ENCODE results near the gene PORCN. TPM values are rescaled to one million over a fixed set of nuclear protein-coding genes. Genes with fewer than 3 reads are reported as not detected.

Gene PORCN
- total RNA-seq, 1 experiment from 2014 or later = 12.6 TPM

DNA sequence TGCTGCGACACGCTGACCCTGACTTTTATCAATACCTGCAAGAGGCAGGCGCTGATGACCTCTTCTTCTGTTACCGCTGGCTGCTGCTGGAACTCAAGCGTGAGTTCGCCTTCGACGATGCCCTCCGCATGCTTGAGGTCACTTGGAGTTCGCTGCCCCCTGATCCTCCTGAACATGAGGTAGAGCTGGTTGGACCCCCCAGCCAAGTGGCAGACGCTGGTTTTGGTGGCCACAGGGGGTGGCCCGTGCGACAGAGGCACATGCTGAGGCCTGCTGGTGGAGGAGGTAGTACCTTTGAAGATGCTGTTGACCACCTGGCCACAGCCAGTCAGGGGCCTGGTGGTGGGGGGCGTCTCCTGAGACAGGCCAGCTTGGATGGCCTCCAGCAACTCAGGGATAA, 51.3 kb downstream of the PORCN start:
- H4K8ac ChIP-seq (replicated peaks; ENCODE audit: insufficient read length, low read depth, low read length) = no peak overlapping the region
- H3K9me3 Mint-ChIP-seq = peaks cover 69 to 77% of the 10 kb centered on the region in 2 experiments
- H4K91ac ChIP-seq (ENCODE audit: insufficient read length, low read depth, low read length) = no peak overlapping the region
- H2AFZ ChIP-seq (ENCODE audit: low read length) = no peak overlapping the region
- peaks cover 6 to 54% (median 36%) of the 10 kb centered on the region in 3 experiments; a peak in 6 of 7 replicates for H3K36me3 Mint-ChIP-seq (ENCODE audit: insufficient read depth in 1 of 3, low read depth in 3 of 3)
- H2AK5ac ChIP-seq (ENCODE audit: insufficient read length, low read length) = no peak overlapping the region
- H3K27me3 ChIP-seq (ENCODE audit: insufficient read depth, low read length) = no peaks in the 10 kb centered on the region
- H3K4me3 Mint-ChIP-seq = no peak overlapping the region
- H3K9me3 ChIP-seq (ENCODE audit: control insufficient read depth, low read depth, low read length) = peaks cover 33% of the 10 kb centered on the region
- H3K9ac ChIP-seq (ENCODE audit: extremely low read depth, insufficient read length, low read length) = no peak overlapping the region
- H2BK120ac ChIP-seq (ENCODE audit: low read depth, low read length, poor library complexity, severe bottlenecking) = no peak overlapping the region
- H3K4me1 Mint-ChIP-seq = no peaks in the 10 kb centered on the region
- H3K27me3 Mint-ChIP-seq (ENCODE audit: low read depth) = no peaks in the 10 kb centered on the region
- H2BK20ac ChIP-seq (ENCODE audit: low read depth, low read length, poor library complexity, severe bottlenecking) = no peak overlapping the region
- no peak overlapping the region for H2BK12ac ChIP-seq (ENCODE audit: insufficient read length, low read depth, low read length)
- no CpG with 5 or more reads among the region's 14 CpGs for WGBS (ENCODE audit: extremely low coverage, insufficient read length, low lambda C conversion rate)
- no peaks in the 10 kb centered on the region for H3K23me2 ChIP-seq (ENCODE audit: insufficient read length, low read depth, low read length, poor library complexity, severe bottlenecking)
- no peak overlapping the region for H3K18ac ChIP-seq (ENCODE audit: insufficient read length, low read depth, low read length)
- no peak overlapping the region for H3K23ac ChIP-seq (ENCODE audit: insufficient read length, low read depth, low read length)
- no peak overlapping the region for H3T11ph ChIP-seq (ENCODE audit: low read length)
- no peaks in the 10 kb centered on the region for H3K79me2 ChIP-seq (ENCODE audit: insufficient read depth, low read length)
- no peaks in the 10 kb centered on the region for H3K79me1 ChIP-seq (ENCODE audit: insufficient read depth, low read depth, low read length, poor library complexity, severe bottlenecking)
- H4K20me1 ChIP-seq (ENCODE audit: control insufficient read depth, insufficient read depth, insufficient read length) = no peaks in the 10 kb centered on the region
- H3K27ac Mint-ChIP-seq = no peak overlapping the region
- H4K5ac ChIP-seq (ENCODE audit: insufficient read length, low read depth, low read length) = no peak overlapping the region
- no peak overlapping the region for H3K56ac ChIP-seq (ENCODE audit: insufficient read length, low read depth, low read length)
- H3K4me2 ChIP-seq (ENCODE audit: insufficient read depth, insufficient read length, low read length) = no peak overlapping the region
- H3K4me1 ChIP-seq (ENCODE audit: insufficient read depth, low read length) = no peaks in the 10 kb centered on the region
- no peak overlapping the region for H3K14ac ChIP-seq (ENCODE audit: insufficient read depth, low read length)
- H2BK5ac ChIP-seq (ENCODE audit: insufficient read length, low read length) = no peak overlapping the region
- H3K27ac ChIP-seq (ENCODE audit: insufficient read length, low read depth, low read length) = no peak overlapping the region
- no peak for DNase-seq
- no peak overlapping the region for H3K4ac ChIP-seq (ENCODE audit: low read depth, low read length)
- TF ChIP-seq, protein P1, sequence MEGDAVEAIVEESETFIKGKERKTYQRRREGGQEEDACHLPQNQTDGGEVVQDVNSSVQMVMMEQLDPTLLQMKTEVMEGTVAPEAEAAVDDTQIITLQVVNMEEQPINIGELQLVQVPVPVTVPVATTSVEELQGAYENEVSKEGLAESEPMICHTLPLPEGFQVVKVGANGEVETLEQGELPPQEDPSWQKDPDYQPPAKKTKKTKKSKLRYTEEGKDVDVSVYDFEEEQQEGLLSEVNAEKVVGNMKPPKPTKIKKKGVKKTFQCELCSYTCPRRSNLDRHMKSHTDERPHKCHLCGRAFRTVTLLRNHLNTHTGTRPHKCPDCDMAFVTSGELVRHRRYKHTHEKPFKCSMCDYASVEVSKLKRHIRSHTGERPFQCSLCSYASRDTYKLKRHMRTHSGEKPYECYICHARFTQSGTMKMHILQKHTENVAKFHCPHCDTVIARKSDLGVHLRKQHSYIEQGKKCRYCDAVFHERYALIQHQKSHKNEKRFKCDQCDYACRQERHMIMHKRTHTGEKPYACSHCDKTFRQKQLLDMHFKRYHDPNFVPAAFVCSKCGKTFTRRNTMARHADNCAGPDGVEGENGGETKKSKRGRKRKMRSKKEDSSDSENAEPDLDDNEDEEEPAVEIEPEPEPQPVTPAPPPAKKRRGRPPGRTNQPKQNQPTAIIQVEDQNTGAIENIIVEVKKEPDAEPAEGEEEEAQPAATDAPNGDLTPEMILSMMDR (conservative IDR thresholded peaks at IDR 0.05) = no peak
- no peak overlapping the region for H2BK15ac ChIP-seq (ENCODE audit: low read depth, low read length)

Data from H9 (cell line).